Epithelial cell of esophagus (primary cell): ENCODE data around the gene TPP1.

Experiments
- DNase-seq: peaks from one replicate; pipeline ENCODE4 v3.0.0; 2010; ENCODE audit warnings: low read depth
- H3K4me3 ChIP-seq: 2 replicates; pipeline ENCODE4 v1.5.1; 2011; ENCODE audit warnings: mild to moderate bottlenecking, low read length, control low read depth
- CTCF ChIP-seq: IDR thresholded peaks from 2 replicates; pipeline ENCODE4 v1.5.1; 2011; ENCODE audit warnings: low read depth, mild to moderate bottlenecking, low read length, control low read depth, inconsistent platforms; ENCODE audit not compliant: insufficient read depth; ENCODE audit errors: missing control alignments

The TPP1 gene

GRCh38 chr11:6611092-6611962 is 7.9 kb downstream of the TPP1 start:
- H3K4me3 ChIP-seq = peak overlapping the region; percentile 78
- DNase-seq = peak; percentile 7
- no peak for TF ChIP-seq CTCF

GRCh38 chr11:6610591-6610990 is 8.6 kb downstream of the TPP1 start:
- H3K4me3 ChIP-seq = no peak overlapping the region
- no peak for DNase-seq
- TF ChIP-seq CTCF = no peak

GRCh38 chr11:6609502-6610015 is 9.7 kb downstream of the TPP1 start:
- H3K4me3 ChIP-seq = no peak overlapping the region
- TF ChIP-seq CTCF = no peak
- DNase-seq = no peak

GRCh38 chr11:6608726-6609501 is 10.3 kb downstream of the TPP1 start:
- TF ChIP-seq CTCF = no peak
- no peak for DNase-seq

GRCh38 chr11:6608011-6608410 is 11.2 kb downstream of the TPP1 start:
- H3K4me3 ChIP-seq = no peak overlapping the region
- no peak for TF ChIP-seq CTCF
- no peak for DNase-seq

More at GRCh38 chr11:6608726-6609501, 10.3 kb downstream of the TPP1 start:
- no peak overlapping the region for H3K4me3 ChIP-seq

- H3K4me3 ChIP-seq = no peak overlapping the region
Measured at GRCh38 chr11:6607190-6607795, 11.9 kb downstream of the TPP1 start.

More at GRCh38 chr11:6607190-6607795, 11.9 kb downstream of the TPP1 start:
- DNase-seq = no peak
- TF ChIP-seq CTCF = no peak
